HuH-7.5 (cell line): ENCODE measurements around the gene RIC8A.
"Not testable (repeated sequence)": the region's sequence is repeated elsewhere in the genome, so short reads cannot be mapped to it uniquely, and the experiment has no call there.

Source experiments
- DNase-seq: peaks from one replicate; pipeline ENCODE4 v3.0.0; 2011; ENCODE audit warnings: low spot score

Gene RIC8A

DNA sequence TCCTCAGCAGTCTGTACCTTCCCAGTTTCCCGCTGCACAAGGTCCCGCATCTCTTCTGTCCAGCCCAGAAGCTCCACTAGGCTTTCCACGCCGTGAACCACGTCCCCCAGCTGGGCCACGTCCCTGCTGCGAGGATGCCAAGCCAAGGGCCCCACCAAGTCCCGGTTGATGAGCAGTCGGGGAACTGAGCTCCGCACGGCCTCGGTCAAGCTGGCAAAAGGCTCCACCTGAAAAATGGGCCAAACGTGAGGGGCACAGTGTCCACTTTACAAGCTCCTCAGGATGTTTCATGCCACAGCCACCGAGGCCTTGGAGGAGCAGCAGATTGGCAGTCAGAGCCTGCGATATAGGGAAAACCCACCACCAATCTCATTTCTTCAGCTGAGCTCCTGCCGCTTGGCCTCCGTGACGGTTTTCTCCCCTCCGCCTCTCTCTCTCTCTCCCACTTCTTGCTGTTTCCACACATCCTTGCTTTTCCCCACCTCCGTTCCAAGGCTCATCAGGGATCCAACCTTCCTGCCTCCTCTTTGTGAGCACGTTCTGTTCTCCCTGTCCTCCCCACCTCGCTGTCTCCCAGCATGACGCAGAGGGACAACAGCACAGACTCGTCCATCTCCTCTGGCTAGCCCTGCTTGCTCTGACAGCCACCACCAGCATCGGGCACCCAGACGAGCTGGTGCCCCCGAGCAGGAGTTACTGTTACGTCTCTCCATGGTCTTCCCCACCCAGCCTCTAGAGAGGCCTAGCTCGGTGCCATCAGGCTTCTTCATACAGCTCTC lies 11.5 kb downstream of the RIC8A start:
- DNase-seq = no peak

DNA sequence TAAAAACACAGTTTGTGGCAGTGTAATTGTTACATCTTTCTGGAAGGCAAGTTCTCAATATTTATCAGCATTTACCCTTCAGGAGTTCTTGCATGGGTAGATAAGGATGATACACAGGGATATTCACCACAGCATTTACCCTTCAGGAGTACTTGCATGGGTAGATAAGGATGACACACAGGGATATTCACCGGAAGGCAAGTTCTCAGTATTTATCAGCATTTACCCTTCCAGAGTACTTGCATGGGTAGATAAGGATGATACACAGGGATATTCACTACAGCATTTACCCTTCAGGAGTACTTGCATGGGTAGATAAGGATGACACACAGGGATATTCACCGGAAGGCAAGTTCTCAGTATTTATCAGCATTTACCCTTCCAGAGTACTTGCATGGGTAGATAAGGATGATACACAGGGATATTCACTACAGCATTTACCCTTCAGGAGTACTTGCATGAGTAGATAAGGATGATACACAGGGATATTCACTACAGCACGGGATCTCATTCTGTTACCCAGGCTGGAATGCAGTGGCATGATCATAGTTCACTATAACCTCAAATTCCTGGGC lies 13.2 kb downstream of the RIC8A start:
- not testable (repeated sequence) for DNase-seq

DNA sequence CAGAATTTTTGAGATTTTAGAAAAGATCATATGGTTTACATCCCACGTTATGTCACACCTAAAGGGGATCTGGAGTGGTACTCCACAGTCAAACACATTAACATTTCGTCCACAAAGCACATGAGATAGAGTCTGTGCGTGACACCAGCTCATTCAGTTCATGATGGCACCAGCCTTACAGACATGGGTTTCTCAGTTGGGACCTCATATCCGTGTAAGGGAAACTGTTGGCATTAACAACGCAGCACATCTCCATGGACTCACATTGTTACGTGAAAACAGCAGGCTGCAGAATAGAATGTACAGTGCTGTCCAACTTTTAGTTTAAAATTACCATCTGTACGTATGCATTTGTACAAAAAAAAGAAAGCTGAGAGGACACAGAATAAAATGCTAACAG lies 14.0 kb downstream of the RIC8A start:
- DNase-seq = no peak

DNA sequence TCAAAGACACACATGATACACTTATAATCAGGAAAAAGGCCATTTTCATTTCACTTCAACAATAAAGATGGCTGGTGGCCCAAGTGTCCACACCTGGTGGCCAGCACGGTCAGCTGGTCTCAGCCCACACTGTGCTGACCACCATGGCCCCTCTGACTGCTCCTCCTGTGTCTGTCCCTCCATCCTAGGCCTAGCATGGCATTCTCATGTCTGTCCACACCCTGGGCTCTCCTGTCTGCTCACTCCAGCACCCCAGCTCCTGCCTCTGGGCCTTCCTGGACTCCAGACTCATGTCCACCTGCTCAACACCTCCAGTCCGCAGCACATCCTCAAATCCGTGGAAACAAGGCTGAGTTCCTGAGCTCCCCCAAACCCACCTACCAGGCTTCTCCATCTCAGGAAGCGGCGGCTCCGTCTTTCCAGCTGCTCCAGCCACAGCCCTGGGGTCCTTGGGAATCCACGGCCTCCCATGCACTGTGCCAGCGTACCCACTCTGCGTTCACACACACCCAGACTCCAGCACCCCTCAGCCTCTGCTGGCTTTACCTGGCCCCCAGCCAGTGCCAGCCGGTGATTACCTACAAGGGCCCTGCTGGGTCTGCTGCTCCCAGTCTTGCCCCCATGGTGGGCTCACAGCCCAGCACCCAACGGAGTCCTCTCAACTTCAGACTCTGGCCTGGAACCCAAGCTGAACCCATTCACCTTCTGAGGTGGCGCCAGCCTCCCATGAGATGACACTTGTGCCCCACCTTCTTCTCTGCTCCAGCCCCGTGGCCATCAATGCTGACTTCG lies 14.7 kb downstream of the RIC8A start:
- DNase-seq = no peak

DNA sequence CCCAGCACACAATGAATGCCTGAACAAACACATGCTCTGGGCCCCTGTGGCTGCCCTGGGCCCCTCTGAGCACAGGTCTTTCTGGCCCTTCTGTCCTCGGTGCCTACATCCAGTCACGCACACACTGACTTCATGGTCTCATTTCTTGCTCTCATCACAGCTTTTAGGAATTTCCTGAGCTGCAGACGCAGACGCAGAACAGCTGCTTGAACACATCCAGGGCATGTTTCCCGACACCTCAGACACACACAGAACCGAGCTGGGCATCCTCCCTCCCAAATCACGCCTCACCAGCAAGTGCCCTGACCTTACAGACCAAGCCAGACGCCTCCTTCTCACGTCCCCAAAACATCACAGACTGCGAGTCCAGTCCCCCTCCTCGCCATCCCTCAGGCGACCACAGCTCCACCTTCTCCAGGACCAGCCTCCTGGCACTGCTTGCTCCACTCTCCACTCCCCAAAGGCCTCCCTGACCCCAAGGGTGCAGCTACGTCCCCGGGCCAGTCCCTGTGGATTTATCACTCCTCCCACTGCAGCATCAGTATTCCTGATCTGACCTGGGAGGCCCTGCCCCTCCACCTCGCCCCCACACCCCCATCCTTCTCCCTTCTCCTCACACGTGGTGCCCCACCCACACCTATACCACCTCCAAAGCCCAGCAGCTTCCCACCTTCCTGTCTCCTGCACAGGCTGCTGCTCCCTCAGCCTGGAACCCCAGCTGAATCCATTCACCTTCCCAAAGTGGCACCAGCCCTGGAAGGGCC lies 15.7 kb downstream of the RIC8A start:
- DNase-seq = no peak

DNA sequence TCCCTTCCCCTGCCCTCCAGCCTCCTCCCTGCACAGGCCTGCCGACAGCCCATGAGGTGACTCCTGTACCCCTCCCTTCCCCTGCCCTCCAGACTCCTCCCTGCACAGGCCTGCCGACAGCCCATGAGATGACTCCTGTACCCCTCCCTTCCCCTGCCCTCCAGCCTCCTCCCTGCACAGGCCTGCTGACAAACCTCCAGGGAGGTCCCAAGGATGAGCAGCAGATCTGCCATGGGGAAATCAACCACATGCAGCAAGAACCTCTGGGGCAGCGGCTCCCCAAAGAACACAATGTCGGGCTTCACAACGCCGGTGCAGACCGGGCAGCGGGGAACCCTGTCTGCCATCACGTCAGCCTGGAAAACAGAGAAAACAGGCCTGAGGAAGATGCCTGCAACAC lies 16.4 kb downstream of the RIC8A start:
- DNase-seq = no peak

DNA sequence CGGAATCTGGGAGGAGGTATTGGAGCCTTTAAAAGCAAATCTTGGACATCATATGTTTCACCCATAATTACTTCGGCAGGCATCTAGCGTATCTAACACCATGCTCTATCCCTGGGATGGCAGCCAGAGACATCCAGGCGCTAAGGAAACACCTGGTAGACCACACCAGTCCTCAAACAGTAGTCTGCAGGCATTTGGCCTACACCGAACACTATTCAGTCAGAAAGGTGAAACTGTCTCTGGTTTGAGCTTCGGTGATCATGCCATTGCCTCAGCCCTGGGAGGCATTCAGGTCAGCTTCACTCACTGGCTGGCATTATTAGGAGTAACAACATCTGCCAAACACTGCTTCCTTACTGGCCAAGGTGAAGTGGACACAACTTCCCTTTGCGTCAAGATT lies 16.9 kb downstream of the RIC8A start:
- DNase-seq = no peak

DNA sequence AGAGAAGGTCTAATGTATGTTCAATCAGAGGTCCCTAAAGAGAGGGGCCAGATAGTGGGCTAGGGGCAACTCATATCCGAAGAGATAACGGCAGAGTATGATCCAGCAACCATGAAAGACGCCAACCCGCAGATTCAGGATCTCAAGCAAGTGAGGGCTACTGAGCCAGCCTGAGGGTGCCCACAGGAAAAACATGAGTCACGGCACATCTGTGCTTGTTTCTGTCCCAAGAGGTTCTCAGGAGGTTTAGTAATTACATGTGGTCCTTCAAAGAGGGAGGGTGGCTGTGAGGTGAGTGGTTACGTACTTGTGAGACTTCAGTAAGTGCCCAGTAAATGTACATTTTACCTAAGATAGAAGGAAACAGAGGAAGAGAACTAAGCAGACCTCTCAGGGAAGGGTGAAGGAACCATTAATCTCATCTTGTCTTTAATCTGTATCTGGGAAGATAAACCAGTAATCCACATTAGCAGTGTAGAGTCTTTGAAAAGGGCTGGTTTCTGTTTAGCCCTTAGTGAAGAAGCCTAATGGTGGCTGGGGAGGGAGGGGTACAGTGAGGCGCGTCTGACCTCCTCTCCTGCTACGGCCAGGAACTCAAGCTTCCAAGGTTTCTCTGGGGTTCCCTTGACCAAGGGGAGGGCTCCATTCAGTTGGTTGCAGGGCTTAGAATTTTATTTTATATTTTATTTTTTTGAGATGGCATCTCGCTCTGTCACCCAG lies 18.4 kb downstream of the RIC8A start:
- no peak for DNase-seq

DNA sequence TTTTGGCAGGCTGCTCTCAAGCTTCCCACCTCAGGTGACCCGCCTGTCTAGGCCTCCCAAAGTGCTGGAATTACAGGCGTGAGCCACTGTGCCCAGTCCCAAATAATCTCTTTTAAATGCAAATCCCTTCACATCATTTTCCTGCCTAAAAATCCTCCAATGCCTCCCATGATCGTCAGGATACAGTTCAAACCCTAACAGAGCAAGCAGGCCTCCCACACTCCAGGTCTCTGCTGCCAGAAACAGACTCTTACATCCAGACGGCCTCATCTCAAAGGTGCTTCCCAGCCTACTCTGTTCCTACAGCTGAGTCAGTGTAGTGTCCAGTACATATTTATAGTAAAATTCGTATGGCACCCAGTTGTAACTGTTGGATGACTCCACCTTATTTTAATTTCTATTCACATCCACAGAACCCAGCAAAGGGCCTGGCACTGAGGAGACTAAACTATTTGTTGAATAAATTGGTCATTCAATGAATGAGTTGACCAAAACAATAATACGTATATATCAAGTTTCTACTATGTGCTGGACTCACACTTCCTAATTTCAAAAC lies 20.4 kb downstream of the RIC8A start:
- DNase-seq = no peak

DNA sequence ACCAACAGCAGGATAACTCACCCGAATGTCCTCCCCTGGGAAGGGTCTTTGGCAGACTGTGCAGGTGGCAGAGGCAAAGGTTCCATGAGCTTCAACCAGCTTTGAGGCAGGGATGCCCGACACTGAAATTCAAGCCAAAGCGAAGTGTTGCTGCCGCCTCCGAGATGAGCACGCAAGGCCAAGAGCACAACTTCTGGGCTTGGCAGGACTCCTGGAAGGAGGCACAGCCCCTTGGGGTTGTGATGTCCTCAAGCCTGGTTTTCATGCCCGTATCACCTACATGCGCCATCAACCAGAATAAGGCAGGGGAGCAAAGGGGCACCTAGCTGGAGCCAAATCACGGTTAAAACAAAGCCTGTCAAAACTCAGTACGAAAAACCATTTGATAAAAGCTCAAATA lies 22.9 kb downstream of the RIC8A start:
- no peak for DNase-seq

DNA sequence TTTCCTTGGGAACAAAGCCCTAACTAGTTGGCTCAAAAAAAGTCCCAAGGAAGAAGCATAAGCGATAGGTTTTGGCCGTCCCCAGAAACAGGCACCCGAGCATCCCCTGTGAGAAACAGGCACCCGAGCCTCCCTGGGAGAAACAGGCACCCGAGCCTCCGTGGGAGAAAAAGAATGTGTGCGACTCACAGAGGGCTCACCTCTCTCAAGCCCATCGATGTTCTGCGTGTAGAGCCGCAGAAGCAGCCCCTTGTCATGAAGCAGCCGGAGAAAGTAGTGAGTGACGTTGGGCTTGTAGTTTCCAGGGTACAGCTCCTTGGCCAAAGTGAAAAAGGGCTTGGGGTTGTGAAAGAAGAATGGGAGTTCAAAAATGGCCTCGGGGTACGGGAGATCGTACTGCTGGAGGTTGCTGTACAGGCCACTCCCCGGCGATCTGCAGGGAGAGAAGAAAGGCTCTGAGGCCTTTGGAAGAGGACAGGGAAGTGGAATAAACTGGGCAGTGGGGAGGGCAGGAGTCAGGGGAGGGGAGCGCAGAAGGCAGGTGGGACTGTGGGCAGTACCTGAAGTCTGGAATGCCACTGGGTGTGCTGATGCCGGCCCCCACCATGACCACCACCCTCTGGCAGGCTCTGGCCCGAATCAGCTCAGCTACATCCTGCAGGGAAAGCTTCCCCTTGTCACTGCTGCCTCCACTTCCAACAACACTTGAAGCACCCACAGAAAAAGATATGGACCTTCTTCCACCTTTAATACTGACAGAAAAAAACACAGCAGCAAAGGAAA lies 25.5 kb downstream of the RIC8A start:
- no peak for DNase-seq

DNA sequence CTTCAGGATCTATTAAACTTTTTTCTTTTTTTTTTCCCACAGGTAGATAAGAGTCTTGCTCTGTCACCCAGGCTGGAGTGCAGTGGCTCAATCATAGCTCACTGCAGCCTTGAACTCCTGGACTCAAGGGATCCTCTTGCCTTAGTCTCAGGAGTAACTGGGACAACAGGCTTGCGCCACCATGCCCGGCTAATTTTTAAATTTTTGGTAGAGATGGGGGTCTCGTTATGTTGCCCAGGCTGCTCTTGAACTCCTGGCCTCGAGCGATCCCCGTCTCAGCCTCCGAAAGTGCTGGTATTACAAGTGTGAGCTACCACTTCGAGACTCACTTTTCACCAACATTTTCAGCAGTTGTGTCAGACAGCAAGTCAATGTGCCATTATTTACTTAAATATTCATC lies 27.7 kb downstream of the RIC8A start:
- no peak for DNase-seq

DNA sequence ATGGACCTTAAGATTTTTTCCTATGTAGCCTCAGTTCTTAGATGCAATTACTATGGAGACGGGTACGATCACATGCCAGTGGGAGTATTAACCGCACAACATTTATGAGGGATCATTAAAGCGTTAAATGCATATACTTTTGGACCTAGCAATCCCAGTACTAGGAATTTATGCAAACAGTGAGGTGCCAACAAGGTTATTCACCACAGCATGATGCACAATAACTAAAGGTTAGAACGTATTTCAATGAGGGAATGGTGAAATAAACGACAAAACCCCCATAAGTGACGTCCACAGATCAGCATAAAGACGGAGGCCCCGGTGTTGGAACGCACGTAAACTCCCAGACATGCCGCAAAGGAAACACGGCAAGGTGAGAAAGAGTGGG lies 28.1 kb downstream of the RIC8A start:
- no peak for DNase-seq

DNA sequence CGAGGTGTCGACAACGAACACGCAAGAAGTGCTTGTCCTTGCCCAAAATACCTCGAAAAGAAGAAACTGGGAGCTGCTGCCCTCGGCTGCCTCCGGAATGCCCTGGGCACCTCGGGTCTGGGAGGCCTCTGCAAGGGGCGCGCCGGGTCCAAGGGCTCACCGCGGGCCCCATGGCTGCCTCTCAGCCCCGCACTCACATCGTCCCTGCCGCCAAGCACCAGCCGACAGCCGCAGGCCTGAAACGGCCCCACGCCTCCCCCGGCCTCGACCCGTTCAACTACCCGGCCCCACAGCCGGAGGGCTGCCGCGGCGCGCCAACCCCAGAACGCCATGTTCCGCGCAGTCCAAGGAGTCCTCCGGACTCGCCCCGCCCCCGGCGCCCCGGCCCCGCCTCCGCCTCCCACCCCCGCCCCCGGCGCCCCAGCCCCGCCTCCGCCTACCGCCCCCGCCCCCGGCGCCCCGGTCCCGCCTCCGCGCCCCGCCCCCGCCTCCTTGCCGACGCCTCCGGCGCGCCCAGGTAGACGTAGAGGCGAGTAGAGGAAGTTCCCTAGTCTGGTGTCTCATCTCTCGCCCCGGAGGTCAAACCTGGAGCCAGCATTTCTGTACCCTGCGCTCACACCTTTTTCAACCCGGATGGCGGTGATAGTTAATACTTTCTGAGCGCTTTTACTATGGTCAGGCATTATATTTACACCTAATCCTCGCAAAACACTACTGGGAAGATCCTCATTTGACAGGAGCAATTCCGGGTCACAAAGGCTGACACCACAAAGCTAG lies 28.7 kb downstream of the RIC8A start, which contains the start of gene SIRT3:
SIRT3 (minus strand) TSS at position 346 of the 777 bp plus-strand sequence; CDS start at position 332, 14 bp downstream.
- peak; percentile 81 for DNase-seq

DNA sequence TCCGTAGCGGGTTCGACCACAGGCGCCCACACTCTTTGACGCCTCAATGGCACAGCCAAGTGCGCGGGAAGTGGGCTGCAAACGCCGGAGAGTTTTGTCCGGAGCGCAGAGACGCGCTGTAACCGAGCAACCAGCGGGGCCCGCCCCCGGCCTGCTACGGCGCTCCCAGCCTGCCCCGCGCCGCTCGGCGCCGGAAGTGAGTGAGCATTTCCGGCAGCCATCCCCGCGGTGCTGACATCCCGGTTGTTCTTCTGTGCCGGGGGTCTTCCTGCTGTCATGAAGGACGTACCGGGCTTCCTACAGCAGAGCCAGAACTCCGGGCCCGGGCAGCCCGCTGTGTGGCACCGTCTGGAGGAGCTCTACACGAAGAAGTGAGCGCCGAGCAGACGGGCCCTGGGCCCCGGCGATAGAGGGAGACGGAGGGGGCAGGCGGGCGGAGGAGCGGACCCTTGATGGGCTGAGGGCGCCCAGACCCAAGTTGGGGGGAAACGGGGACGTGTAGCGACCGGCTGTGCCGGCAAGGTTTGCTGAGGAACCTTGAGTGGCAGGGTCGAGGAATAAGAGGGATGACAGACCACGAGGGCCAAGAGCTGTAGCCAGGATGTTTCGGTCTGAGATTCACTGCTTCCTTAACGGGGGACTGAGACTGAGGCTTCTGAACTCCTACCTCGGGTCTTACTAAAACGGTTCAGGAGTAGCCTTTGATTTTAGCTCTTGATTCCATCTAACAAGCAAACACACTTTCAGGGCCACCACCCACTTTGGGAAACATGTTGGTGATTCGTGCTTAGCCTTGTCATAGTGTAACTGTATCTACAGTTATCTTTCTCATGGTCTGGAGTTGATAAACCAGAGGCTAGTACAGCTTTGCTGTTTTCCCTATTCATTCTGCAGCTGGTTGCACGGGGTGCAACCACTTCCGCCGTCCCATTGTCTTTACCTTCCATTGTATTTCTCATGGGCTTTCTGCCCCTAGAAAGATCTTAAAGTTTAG lies 29.6 kb downstream of the RIC8A start, which contains the start of gene PSMD13:
PSMD13 (plus strand) TSS at position 203 of the 994 bp plus-strand sequence; CDS start at position 277, 74 bp downstream.
- DNase-seq = peak; percentile 79

DNA sequence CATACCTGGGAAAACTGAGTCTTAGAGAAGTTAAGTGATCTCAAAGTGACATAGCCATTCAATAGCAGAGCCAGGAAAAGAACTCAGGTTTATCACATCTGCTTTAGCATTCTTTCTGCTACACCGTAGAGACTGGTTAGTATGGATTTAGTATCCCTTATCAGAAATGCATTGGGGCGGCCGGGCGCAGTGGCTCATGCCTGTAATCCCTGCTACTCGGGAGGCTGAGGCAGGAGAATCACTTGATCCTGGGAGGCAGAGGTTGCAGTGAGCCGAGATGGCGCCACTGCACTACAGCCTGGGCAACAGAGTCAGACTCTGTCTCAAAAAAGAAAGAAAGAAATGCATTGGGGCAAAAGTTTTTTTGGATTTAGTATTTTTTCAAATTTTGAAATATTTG lies 30.8 kb downstream of the RIC8A start:
- DNase-seq = not testable (repeated sequence)

DNA sequence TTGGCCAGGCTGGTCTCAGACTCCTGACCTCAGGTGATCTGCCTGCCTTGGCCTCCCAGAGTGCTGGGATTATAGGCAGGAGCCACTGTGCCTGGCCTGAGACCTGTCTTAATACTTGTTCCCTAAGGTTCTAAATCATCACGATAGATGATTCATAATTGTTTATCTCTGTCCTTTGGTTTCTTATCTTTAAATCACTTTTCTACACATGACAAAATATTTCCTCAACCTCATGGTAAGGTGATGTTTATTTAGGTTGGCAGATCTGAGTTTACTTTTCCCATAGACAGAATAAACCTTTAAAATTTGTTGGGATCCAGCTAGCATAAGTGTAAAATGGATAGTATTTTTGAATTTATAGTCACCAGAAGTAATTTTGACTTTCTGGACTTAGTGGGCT lies 32.8 kb downstream of the RIC8A start:
- no peak for DNase-seq

DNA sequence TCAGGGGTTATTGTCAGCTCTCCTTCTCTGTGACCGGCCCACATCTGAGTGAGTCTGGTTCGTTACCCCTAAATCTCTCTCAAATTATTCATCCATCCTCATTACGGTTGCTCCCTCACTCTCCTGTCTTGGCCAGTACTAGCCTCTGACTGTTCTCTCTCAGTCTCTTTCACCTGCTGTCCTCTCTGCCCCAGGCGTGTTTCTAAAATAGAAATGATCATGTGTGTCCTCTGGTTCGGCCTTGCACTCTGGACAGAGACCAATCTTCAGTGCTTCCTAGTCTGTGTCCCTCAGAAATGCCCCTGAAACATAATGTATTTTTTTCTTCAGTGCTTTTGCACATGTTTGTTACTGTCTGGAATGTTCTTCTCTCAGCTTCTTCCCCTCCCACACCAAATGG lies 34.1 kb downstream of the RIC8A start:
- no peak for DNase-seq
